ENCODE measurements around the gene ADCY10. TPM values are rescaled to one million over a fixed set of nuclear protein-coding genes. Genes with fewer than 3 reads are reported as not detected.

The ADCY10 gene
- total and polyA plus RNA-seq, 2 of the 8 experiments (the other 6 are each of a cell fraction or from before 2014, with no cell fraction given), result 0.02 TPM; not detected in 1

DNA sequence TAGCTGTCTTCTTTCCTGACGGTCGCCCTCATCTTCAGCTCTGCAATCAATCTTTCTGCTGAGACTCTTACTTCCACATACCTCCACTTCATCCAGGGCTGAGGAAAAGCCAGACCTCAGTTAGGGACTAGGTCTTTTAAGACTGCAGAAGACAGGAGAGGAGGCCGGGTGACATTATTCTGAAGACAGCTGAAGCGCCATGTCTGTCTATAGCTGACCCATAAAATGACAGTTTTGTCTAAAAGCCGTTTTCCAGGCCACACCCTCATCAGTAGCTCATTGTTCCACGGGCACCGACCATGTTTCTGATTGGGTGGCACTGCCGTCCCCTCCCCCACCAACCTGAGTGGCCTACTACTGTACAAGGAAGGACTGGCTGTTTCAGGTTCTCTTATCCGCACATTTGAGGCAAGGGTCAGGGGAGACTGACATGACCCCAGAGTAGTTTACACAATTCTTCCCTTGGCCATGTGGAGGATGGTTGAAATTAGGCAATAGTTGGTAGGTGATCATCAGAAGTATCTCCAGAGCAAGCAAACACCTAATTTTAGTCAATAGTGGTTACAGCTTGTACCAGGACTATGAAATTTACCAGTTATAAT is at the start of gene ADCY10 (continued):
- TF ChIP-seq KDM4A (IDR thresholded peaks at IDR 0.05; ENCODE audit: low read depth, low read length, severe bottlenecking) (no peak), ASH2L (IDR thresholded peaks at IDR 0.05; ENCODE audit: low read length) (no peak), CEBPB (IDR thresholded peaks at IDR 0.05; ENCODE audit: low read depth, low read length) (no peak), CBX5 (IDR thresholded peaks at IDR 0.05; ENCODE audit: low read depth, low read length) (no peak), POLR2AphosphoS5 (IDR thresholded peaks at IDR 0.05; ENCODE audit: low read depth, low read length) (no peak), FOSL1 (IDR thresholded peaks at IDR 0.05; ENCODE audit: insufficient read depth, low read depth, low read length) (no peak), ZNF274 (IDR thresholded peaks at IDR 0.05; ENCODE audit: borderline replicate concordance, extremely low read depth, low read length) (no peak)
- TF ChIP-seq, protein P1, sequence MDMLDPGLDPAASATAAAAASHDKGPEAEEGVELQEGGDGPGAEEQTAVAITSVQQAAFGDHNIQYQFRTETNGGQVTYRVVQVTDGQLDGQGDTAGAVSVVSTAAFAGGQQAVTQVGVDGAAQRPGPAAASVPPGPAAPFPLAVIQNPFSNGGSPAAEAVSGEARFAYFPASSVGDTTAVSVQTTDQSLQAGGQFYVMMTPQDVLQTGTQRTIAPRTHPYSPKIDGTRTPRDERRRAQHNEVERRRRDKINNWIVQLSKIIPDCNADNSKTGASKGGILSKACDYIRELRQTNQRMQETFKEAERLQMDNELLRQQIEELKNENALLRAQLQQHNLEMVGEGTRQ (IDR thresholded peaks at IDR 0.05; ENCODE audit: low read length), result no peak
